ELR (cell line): ENCODE data around the gene PCDH9.
"Not testable (repeated sequence)": the region's sequence is repeated elsewhere in the genome, so short reads cannot be mapped to it uniquely, and the experiment has no call there.

Experiments
- DNase-seq: peaks from one replicate; pipeline ENCODE4 v3.0.0-alpha.2; 2015; ENCODE audit warnings: low read depth

Gene PCDH9

GRCh38 chr13:66659286-66659685 lies 570.9 kb downstream of the PCDH9 start:
- DNase-seq: no peak

GRCh38 chr13:66657165-66657881 lies 572.8 kb downstream of the PCDH9 start:
- peak; percentile 100 for DNase-seq

- no peak for DNase-seq
These were observed 574.2 kb downstream of the PCDH9 start for GRCh38 chr13:66655847-66656454.

GRCh38 chr13:66644855-66645460 lies 585.2 kb downstream of the PCDH9 start:
- no peak for DNase-seq

- DNase-seq: no peak
These were observed 589.9 kb downstream of the PCDH9 start for GRCh38 chr13:66640231-66640630.

GRCh38 chr13:66639044-66639443 lies 591.1 kb downstream of the PCDH9 start:
- DNase-seq: no peak

DNA sequence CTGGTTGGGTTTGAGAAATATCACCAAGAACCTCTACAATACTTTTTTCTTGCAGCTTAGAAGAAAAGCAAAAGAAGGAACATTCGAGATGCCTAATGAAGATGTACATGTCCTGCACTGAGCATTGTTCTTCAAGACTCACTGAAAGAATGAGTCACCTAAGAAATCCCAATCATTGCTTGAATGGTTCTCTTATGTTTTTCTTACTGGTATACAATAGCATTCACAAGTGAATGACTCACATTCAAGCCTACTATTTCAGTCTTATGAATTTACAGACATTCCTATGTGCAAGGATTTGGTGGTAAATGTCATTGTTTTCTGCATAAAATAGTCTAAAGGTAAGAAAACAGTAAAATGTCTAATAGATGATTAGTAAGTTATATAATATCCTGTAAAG lies 594.6 kb downstream of the PCDH9 start:
- DNase-seq: peak; percentile 95

DNA sequence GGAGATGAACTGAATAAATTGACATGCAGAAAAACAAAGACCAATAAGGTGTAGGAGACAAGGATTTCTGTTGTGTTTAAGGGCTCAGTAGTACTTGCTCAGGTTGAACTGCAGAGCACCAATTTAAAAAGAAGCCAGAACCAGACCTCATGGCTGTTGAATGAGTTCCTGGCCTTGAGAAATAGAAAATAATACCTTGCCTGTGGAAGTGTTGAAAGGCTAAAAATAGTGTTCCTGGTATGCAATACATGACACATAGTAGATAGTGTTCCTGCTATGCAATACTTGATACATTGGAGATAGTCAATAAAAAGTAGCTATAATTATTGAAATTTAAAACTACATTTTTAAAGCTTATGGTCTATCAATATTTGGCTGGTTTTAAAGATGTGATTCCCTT lies 595.8 kb downstream of the PCDH9 start:
- peak; percentile 17 for DNase-seq

- no peak for DNase-seq
These were observed 602.6 kb downstream of the PCDH9 start for GRCh38 chr13:66627512-66627911.

- no peak for DNase-seq
These were observed 605.8 kb downstream of the PCDH9 start for GRCh38 chr13:66624302-66624701.

DNA sequence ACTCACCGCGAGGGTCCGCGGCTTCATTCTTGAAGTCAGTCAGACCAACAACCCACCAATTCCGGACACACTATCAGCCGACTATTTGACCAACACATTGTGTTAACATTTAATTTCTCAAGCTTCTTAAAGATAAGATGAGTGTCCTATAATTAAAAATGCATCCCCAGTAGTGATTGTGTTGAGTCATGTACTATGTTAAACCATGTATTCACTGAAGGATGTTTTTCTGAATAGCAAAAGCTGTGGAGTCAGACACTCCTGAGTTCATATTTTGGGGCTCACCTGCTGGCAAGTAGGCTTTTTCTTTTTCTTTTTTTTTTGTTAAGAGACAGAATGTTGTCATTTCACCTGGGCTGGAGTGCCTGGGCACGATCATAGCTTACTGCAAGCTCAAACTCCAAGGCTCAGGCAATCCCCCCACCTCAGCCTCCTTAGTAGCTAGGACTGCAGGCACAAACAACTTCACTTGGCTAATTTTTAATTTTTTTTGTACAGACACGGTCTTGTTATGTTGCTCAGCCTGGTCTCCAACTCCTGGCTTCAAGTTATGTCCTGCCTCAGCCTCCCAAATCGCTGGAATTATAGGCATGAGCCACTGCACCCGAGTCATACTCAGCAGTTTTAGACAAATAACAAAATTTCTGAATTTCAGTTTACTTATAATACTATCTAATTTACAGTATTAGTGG lies 606.9 kb downstream of the PCDH9 start:
- no peak for DNase-seq

- DNase-seq: not testable (repeated sequence)
These were observed 608.2 kb downstream of the PCDH9 start for GRCh38 chr13:66621906-66622447.

- peak; percentile 73 for DNase-seq
These were observed 611.4 kb downstream of the PCDH9 start for GRCh38 chr13:66618702-66619101.

GRCh38 chr13:66617786-66618185 lies 612.4 kb downstream of the PCDH9 start:
- no peak for DNase-seq

DNA sequence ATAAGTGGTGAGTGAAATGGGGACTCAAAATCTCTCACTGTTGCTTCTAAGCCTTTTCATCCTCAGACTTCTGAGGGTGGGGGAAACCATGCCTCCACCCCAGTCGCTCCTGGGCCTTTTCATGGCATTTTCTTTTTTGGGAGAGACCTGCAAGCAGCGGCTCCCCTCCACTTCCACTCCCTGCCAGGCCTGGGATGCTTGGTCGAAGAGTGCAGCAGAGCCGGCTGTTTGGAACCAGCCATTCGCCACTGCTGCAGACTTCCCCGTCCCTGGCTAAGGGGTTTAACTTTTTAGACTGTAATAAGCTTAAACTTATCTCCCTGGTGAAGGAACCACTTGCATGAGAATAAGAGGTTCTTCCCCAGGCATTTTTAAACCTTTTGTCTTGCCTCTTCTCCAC lies 617.2 kb downstream of the PCDH9 start:
- DNase-seq: no peak

DNA sequence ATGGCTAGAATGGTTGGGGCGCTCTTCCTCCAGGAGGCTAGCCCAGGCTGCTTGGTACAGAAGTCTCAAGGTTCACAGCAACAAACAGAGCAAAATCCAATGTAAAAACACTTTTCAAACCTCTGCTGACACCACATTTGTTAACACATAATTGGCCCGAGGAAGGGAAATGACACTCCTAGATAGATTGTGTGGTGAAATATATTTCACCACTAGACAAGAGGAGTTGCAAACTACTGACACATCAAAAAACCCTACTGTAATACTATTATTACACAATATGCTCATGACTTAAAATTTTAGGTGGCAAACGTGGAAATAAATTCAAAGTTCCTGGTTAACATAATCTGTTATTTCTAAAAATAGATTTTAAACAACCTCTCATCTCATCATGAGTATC lies 643.6 kb downstream of the PCDH9 start:
- no peak for DNase-seq

DNA sequence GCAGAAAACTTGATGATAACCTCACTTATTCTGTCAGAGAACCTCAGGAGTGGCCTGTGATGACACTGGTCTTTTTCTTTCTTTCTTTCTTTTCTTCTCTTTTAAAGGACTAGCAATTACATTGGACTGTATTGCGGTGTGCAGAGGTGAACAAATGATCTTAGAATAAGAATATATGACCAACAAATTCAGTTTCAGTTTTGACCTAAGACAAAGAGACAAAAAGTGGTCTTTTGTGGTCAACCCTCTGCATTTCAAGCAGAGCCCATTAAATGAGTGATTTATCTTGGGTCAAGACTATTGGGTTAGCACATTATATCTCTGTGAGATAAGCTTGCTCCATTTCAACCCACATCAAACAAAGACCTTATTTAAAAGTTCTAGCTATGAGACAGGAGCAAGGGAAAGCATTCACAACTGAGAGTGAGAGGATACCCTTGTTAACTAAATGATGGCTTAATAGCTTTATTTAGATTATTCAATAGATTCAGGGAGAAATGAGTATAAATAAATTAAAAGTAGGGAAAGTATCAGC lies 644.4 kb downstream of the PCDH9 start:
- no peak for DNase-seq

DNA sequence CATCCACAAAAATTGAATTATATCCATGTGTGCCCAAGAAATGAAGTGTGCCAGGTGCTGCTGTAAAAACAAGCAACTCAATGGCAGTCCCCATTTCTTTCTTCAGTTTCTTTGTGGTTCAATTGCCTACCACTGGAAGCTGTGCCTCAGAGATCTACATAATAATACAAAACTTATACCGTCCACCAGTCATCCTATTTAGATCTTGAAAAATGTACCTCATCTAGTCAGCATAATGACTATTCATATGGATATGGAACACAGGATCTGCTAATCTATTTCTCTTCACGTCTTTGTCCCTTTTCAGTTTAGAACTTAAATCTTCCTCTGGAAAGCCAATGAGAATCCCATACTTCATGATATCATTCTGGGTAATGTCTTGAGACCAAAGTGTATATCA lies 648.5 kb downstream of the PCDH9 start:
- DNase-seq: no peak

DNA sequence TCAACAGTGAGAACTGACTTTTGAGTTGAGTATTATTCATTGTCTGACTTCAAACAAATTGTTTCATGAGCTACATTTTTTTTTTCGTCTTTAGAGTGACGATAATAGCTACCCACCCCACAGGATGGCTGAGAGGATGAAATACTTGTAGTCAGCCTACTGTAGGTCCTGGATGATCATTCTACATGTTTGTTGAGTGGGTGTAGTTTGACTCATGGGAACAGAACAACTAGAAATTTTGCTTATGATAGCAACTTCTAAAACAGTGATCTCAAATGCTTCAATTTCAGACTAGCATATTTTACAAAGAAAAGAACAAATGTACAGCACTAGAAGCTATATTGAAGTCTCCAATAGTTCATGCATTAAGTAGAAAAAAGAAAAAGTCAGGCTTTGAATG lies 651.8 kb downstream of the PCDH9 start:
- DNase-seq: no peak

DNA sequence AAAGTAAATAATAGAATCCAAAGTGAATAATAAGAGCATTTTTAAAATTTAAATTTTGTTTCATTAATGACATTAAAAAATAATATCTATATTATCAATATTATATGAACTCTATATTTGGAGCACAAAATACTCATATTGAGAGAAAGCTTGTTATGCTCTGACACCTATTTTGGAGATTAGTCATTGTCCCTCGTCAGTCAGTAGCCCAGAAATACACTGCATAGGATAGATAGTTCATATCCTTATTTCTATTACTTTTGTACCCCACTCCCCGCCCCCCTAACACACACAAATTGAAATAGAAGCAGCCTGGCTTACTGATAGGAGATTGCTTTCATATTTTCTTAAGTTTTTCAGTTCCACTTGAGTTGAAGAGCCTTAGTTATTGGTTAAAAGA lies 652.8 kb downstream of the PCDH9 start:
- no peak for DNase-seq

DNA sequence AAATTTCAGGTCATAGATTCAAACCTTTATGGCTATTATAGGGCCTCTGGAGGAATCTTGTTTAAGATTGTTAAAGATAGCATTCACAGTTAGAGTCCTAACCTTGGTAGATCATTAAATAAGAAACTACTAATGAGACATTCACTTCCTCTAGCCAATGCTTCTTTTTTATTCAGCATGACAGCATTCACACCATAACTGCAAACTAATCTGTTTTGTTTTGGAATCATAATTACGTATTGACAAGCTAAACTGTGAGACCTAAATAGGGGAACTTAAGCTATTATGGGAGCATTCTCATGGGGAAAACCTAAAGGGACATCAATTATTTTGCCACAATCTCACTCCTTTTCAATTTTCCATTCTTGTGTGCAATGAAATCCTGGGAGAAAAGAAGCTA lies 653.8 kb downstream of the PCDH9 start:
- no peak for DNase-seq

GRCh38 chr13:66574606-66575005 lies 655.5 kb downstream of the PCDH9 start:
- DNase-seq: peak; percentile 35
